Upper lobe of left lung (tissue), 6 donors: Measurements from ENCODE around the gene CHIC2. TPM values are rescaled to one million over a fixed set of nuclear protein-coding genes. Genes with fewer than 3 reads are reported as not detected.
A peak's percentile ranks its signal among the peaks of the same experiment; 100 is the strongest.
"Not testable (repeated sequence)": the region's sequence is repeated elsewhere in the genome, so short reads cannot be mapped to it uniquely, and the experiment has no call there.

Experiments
- ATAC-seq, 2 donors: fragments of 200-7000 bp; cut with Tn5 transposase; one replicate each; pipeline ENCODE4 v1.9.1; 2022; ENCODE audit warnings: mild to moderate bottlenecking in 2 of 2, moderate library complexity in 2 of 2; ENCODE audit not compliant: low FRiP score in 2 of 2
- DNase-seq, 2 donors: peaks; one replicate each; pipeline ENCODE4 v3.0.0-alpha.2; 2019 to 2020
- H3K27ac ChIP-seq, 4 donors: fragments of 200-600 bp; sonication (generic); one replicate each; pipeline ENCODE4 v1.5.1; 2016 to 2019
- H3K27me3 ChIP-seq, 4 donors: fragments of 200-600 bp; sonication (generic); one replicate each; pipeline ENCODE4 v1.5.1; 2017 to 2019
- H3K36me3 ChIP-seq, 4 donors: fragments of 200-600 bp; sonication (generic); one replicate each; pipeline ENCODE4 v1.5.1; 2016 to 2019
- H3K4me1 ChIP-seq, 4 donors: fragments of 200-600 bp; sonication (generic); one replicate each; pipeline ENCODE4 v1.5.1; 2018 to 2019
- H3K4me3 ChIP-seq, 4 donors: fragments of 200-600 bp; sonication (generic); one replicate each; pipeline ENCODE4 v1.5.1; 2017 to 2019; ENCODE audit warnings: mild to moderate bottlenecking in 2 of 4, moderate library complexity in 1 of 4
- H3K9me3 ChIP-seq, 4 donors: fragments of 200-600 bp; sonication (generic); one replicate each; pipeline ENCODE4 v1.5.1; 2018 to 2019
- CTCF ChIP-seq, 6 experiments: fragments of 450-650 bp in 4 of 6; fragments of 200-600 bp in 2 of 6; sonication (generic) in 2 of 6; IDR thresholded peaks; one replicate each; pipeline ENCODE4 v1.5.1; 2016 to 2019; ENCODE audit warnings: antibody characterized with exemption in 6 of 6
- EP300 ChIP-seq, 4 donors: sonication (generic); formaldehyde crosslinking; IDR thresholded peaks; one replicate each; pipeline ENCODE4 v1.5.1; 2017; ENCODE audit warnings: antibody characterized with exemption in 4 of 4, control low read depth in 2 of 4
- POLR2A ChIP-seq, 4 donors: fragments of 450-650 bp; IDR thresholded peaks; one replicate each; pipeline ENCODE4 v1.5.1; 2016 to 2017; ENCODE audit warnings: antibody characterized with exemption in 4 of 4, mild to moderate bottlenecking in 2 of 4
- POLR2AphosphoS5 ChIP-seq, 2 donors: sonication (generic); formaldehyde crosslinking; IDR thresholded peaks; one replicate each; pipeline ENCODE4 v1.5.1; 2017; ENCODE audit warnings: antibody characterized with exemption in 2 of 2
- WGBS, 2 donors: methylation state at CpG; one replicate each; pipeline ENCODE4 v1.1.5; 2017 to 2018; 5-methylcytosine and 5-hydroxymethylcytosine counted together
- total RNA-seq, 6 donors: library from RNA; depleted of rRNA in 4 of 6; stranded (reverse); fragments of >200 nt in 4 of 6; gene quantifications; one replicate each; pipeline versions ENCODE4 v1.1.0 to v1.2.1, GENCODE V29; 2016 to 2021
- donor health status: DM: no; HTN: no; CAD: no; lungs with moderate emphysema.
- donor health status: DM: no; HTN: yes; CAD: no; lungs with severe emphysema.

Gene CHIC2
- total RNA-seq, 6 donors from 2014 or later = 22.5 to 93.2 (median 37.6) TPM

GRCh38 chr4:54036184-54036583, 28.2 kb downstream of the CHIC2 start:
- DNase-seq (no peak), ATAC-seq (no peak)
- 93 to 95% methylated on average over 4 of the region's 4 CpGs for WGBS, 2 donors
- Histone ChIP-seq H3K27me3 (no peaks in the 10 kb centered on the region), H3K4me1 (peaks cover 0 to 7% (median 2%) of the 10 kb centered on the region in 4 donors), H3K9me3 (no peaks in the 10 kb centered on the region), H3K27ac (no peak overlapping the region), H3K36me3 (peaks cover 0 to 19% (median 3%) of the 10 kb centered on the region in 4 donors), H3K4me3 (no peak overlapping the region)
- no peak for TF ChIP-seq POLR2A (IDR thresholded peaks at IDR 0.05)
- TF ChIP-seq CTCF (IDR thresholded peaks at IDR 0.05) = no peak
- TF ChIP-seq POLR2AphosphoS5 (IDR thresholded peaks at IDR 0.05) = no peak
- no peak for TF ChIP-seq EP300 (IDR thresholded peaks at IDR 0.05)

GRCh38 chr4:54032558-54033135, 31.8 kb downstream of the CHIC2 start:
- H3K36me3 ChIP-seq = peaks cover 0 to 12% (median 0%) of the 10 kb centered on the region in 4 donors
- WGBS, 2 donors = 88 to 92% methylated on average over 3 of the region's 3 CpGs
- no peak for TF ChIP-seq POLR2A (IDR thresholded peaks at IDR 0.05)
- TF ChIP-seq CTCF (IDR thresholded peaks at IDR 0.05) = no peak
- TF ChIP-seq EP300 (IDR thresholded peaks at IDR 0.05) = no peak
- TF ChIP-seq POLR2AphosphoS5 (IDR thresholded peaks at IDR 0.05) = no peak
- peaks cover 0 to 14% (median 3%) of the 10 kb centered on the region in 4 donors for H3K4me1 ChIP-seq
- ATAC-seq = peak in 1 of 2 donors; percentile 36
- H3K27me3 ChIP-seq = no peaks in the 10 kb centered on the region
- H3K4me3 ChIP-seq = no peak overlapping the region
- no peak overlapping the region for H3K27ac ChIP-seq
- peak in 1 of 2 donors; percentile 15 for DNase-seq
- H3K9me3 ChIP-seq = no peaks in the 10 kb centered on the region

- TF ChIP-seq POLR2A (IDR thresholded peaks at IDR 0.05) = no peak
- no peak for TF ChIP-seq EP300 (IDR thresholded peaks at IDR 0.05)
- no peak for TF ChIP-seq POLR2AphosphoS5 (IDR thresholded peaks at IDR 0.05)
- no peak for TF ChIP-seq CTCF (IDR thresholded peaks at IDR 0.05)
- H3K9me3 ChIP-seq = no peaks in the 10 kb centered on the region
- WGBS, 2 donors = 93 to 95% methylated on average over 1 of the region's 1 CpG
- no peaks in the 10 kb centered on the region for H3K27me3 ChIP-seq
- ATAC-seq = no peak
- no peak for DNase-seq
- H3K36me3 ChIP-seq = no peaks in the 10 kb centered on the region
- H3K4me3 ChIP-seq = no peak overlapping the region
- no peak overlapping the region for H3K27ac ChIP-seq
- H3K4me1 ChIP-seq = peaks cover 0 to 19% (median 3%) of the 10 kb centered on the region in 4 donors
Observed at GRCh38 chr4:54027311-54027710, 37.1 kb downstream of the CHIC2 start.

- Histone ChIP-seq H3K27me3 (no peaks in the 10 kb centered on the region), H3K9me3 (no peaks in the 10 kb centered on the region), H3K36me3 (no peaks in the 10 kb centered on the region), H3K4me3 (no peak overlapping the region), H3K27ac (no peak overlapping the region), H3K4me1 (peaks cover 0 to 8% (median 3%) of the 10 kb centered on the region in 4 donors)
- WGBS, 2 donors = 95 to 97% methylated on average over 7 of the region's 7 CpGs
- no peak for DNase-seq
- TF ChIP-seq EP300 (IDR thresholded peaks at IDR 0.05) = no peak
- TF ChIP-seq CTCF (IDR thresholded peaks at IDR 0.05) = no peak
- no peak for TF ChIP-seq POLR2AphosphoS5 (IDR thresholded peaks at IDR 0.05)
- TF ChIP-seq POLR2A (IDR thresholded peaks at IDR 0.05) = no peak
- no peak for ATAC-seq
Observed at GRCh38 chr4:54025582-54025981, 38.8 kb downstream of the CHIC2 start.

- 90 to 95% methylated on average over 8 of the region's 8 CpGs for WGBS, 2 donors
Observed at GRCh38 chr4:54023019-54023418, 41.4 kb downstream of the CHIC2 start.

More at GRCh38 chr4:54023019-54023418, 41.4 kb downstream of the CHIC2 start:
- H3K4me3 ChIP-seq, ATAC-seq, H3K9me3 ChIP-seq, H3K27me3 ChIP-seq, H3K4me1 ChIP-seq, H3K36me3 ChIP-seq, H3K27ac ChIP-seq, DNase-seq: not testable (repeated sequence)
